Calu3 (cell line): Measurements from ENCODE around the gene GRAP2. TPM values are rescaled to one million over a fixed set of nuclear protein-coding genes. Genes with fewer than 3 reads are reported as not detected.

Source experiments
- BruUV-seq: library from RNA; stranded (reverse); fragments of 400-500 nt; replicated peaks from 2 replicates; lab custom pipeline; 2021; lab: Mats Ljungman, UMichigan
- CTCF ChIA-PET: fragments of 300-600 bp; sonication (Branson Sonifier 250); formaldehyde crosslinking; loops from one replicate; lab custom pipeline; 2022; ENCODE audit warnings: antibody characterized with exemption; lab: Charles Lee
- DNase-seq: peaks from one replicate; pipeline ENCODE4 v3.0.0; 2022
- H3K27ac Mint-ChIP-seq: one replicate; pipeline ENCODE4 v1.8.0; 2022; ENCODE audit warnings: mixed read lengths; ENCODE audit not compliant: unreplicated experiment
- H3K27me3 Mint-ChIP-seq: one replicate; pipeline ENCODE4 v1.8.0; 2022; ENCODE audit warnings: mixed read lengths; ENCODE audit not compliant: unreplicated experiment
- H3K36me3 Mint-ChIP-seq: one replicate; pipeline ENCODE4 v1.8.0; 2022; ENCODE audit warnings: mild to moderate bottlenecking, moderate library complexity, mixed read lengths; ENCODE audit not compliant: insufficient read depth, unreplicated experiment
- H3K4me1 Mint-ChIP-seq: one replicate; pipeline ENCODE4 v1.8.0; 2022; ENCODE audit warnings: mild to moderate bottlenecking, low read depth, mixed read lengths; ENCODE audit not compliant: unreplicated experiment
- H3K4me3 Mint-ChIP-seq: one replicate; pipeline ENCODE4 v1.8.0; 2022; ENCODE audit warnings: mild to moderate bottlenecking, low read depth, moderate library complexity, mixed read lengths; ENCODE audit not compliant: unreplicated experiment
- H3K9me3 Mint-ChIP-seq: one replicate; pipeline ENCODE4 v1.8.0; 2022; ENCODE audit warnings: low read depth, mixed read lengths; ENCODE audit not compliant: unreplicated experiment
- CTCF ChIP-seq: fragments of 200-600 bp; IDR thresholded peaks from one replicate; pipeline ENCODE4 v1.8.0; 2022; ENCODE audit warnings: antibody characterized with exemption; ENCODE audit not compliant: unreplicated experiment
- intact Hi-C: fragments of 100-400 bp; cut with micrococcal nuclease; formaldehyde crosslinking; loops from one replicate; pipeline ENCODE4 v1.10.0; 2022; ENCODE audit not compliant: unreplicated experiment
- total RNA-seq: library from RNA; stranded (reverse); gene quantifications from 2 replicates; pipeline ENCODE4 v1.2.3, GENCODE V29; 2022

GRAP2 gene
- total RNA-seq, 1 experiment from 2014 or later: not detected

GRCh38 chr22:39916496-39916895 lies 15.6 kb downstream of the GRAP2 start:
- Mint-ChIP-seq H3K27me3 (peaks cover 92% of the 10 kb centered on the region), H3K4me1 (no peaks in the 10 kb centered on the region), H3K9me3 (no peaks in the 10 kb centered on the region), H3K4me3 (no peak overlapping the region), H3K27ac (no peak overlapping the region), H3K36me3 (no peaks in the 10 kb centered on the region)
- TF ChIP-seq CTCF: no peak
- no peak for DNase-seq
- CTCF ChIA-PET: interaction anchor here (0.7 kb wide), 1 partner anchor 31 kb away, joined by 5 read pairs; no protein-coding TSS in a partner anchor
- no TSS peak for BruUV-seq
- intact Hi-C loops: no loop called here

DNA sequence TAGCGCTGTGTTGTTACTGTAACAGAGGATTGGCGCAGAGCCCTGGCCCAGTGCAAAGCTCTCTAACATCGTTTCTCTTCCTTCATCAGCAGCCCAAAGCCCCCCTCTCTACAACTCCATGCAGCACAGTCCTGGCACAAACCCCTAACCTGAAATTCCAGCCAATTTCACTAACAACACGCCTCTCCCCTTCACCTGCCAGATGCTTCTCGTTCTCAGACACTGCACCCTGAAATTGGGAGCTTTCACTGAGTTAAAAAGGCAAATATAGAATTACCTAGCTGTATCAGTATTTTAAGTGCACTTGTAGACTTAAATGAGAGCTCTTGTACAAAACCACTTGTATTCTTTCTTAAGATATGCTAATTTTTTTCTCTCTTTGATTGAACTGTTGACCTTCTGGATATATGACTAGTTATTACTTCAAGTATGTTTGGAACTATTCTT lies 16.3 kb downstream of the GRAP2 start:
- no peak overlapping the region for H3K27ac Mint-ChIP-seq
- H3K36me3 Mint-ChIP-seq: no peaks in the 10 kb centered on the region
- no TSS peak for BruUV-seq
- H3K4me3 Mint-ChIP-seq: no peak overlapping the region
- CTCF ChIA-PET: interaction anchor here (0.6 to 0.7 kb wide), 2 partner anchors 157 to 415 kb away, joined by 3 read pairs; partner anchors contain the start of gene MIEF1
- TF ChIP-seq CTCF: no peak
- H3K27me3 Mint-ChIP-seq: peaks cover 92% of the 10 kb centered on the region
- intact Hi-C loops: no loop called here
- H3K9me3 Mint-ChIP-seq: no peaks in the 10 kb centered on the region
- DNase-seq: no peak
- H3K4me1 Mint-ChIP-seq: no peaks in the 10 kb centered on the region

DNA sequence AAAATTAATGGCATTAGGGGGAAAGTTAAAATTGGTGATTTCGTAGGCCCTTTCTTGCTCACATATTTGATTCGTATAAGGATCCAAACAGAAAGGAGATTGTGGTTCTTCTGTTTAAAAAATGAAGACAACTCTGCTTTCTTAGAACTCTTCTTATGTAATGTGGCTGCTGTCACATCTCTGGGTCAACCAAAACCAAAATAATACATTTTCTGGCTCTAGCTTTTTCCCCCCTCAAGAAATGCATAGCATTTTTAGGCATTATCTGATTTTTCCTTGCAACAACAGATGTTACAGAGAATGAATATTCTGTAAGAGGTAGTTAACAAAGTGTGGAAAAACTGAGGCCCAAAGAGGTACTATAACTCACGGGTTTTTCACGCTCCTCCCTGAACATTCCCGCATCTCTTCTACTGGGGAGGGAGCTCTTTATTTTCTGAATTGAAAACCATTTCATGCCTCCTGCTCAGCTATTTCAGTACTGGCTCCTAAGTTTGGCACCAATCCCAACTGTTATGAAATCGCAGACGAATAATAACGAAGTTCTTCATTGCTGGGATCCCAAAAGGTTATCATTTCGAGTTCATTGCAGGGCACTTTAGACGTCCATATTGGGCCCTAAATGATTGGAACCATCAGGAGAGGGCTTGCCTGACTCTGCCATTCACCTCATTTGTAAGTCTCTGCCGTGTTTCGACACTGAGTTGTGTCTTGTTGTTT lies 17.1 kb downstream of the GRAP2 start:
- Mint-ChIP-seq H3K4me1 (no peaks in the 10 kb centered on the region), H3K9me3 (no peaks in the 10 kb centered on the region), H3K27ac (no peak overlapping the region), H3K4me3 (no peak overlapping the region), H3K27me3 (peaks cover 92% of the 10 kb centered on the region), H3K36me3 (no peaks in the 10 kb centered on the region)
- intact Hi-C loops: no loop called here
- CTCF ChIA-PET: interaction anchor here (0.6 kb wide), 1 partner anchor 156 kb away, joined by 3 read pairs; no protein-coding TSS in a partner anchor
- DNase-seq: no peak
- BruUV-seq: no TSS peak
- no peak for TF ChIP-seq CTCF

- Mint-ChIP-seq H3K27me3 (peaks cover 91% of the 10 kb centered on the region), H3K27ac (no peak overlapping the region), H3K4me1 (no peaks in the 10 kb centered on the region), H3K9me3 (no peaks in the 10 kb centered on the region), H3K4me3 (no peak overlapping the region), H3K36me3 (no peaks in the 10 kb centered on the region)
- no peak for TF ChIP-seq CTCF
- no peak for DNase-seq
- intact Hi-C loops: no loop called here
- no TSS peak for BruUV-seq
- CTCF ChIA-PET: no interaction called here
These were observed 19.4 kb downstream of the GRAP2 start for GRCh38 chr22:39920134-39920743.
